GM10266 (cell line): ENCODE results near the gene TMEM128.
"Not testable (repeated sequence)": the region's sequence is repeated elsewhere in the genome, so short reads cannot be mapped to it uniquely, and the experiment has no call there.

ENCODE experiments used
- DNase-seq: peaks from one replicate; pipeline ENCODE4 v3.0.0; 2012; ENCODE audit errors: extremely low spot score
- TF ChIP-seq, protein P1 (sequence below): IDR thresholded peaks from 2 replicates; pipeline ENCODE4 v1.5.1; 2012; ENCODE audit warnings: mild to moderate bottlenecking, low read depth; ENCODE audit not compliant: control insufficient read depth, insufficient read depth; ENCODE audit errors: missing control alignments

Gene TMEM128

DNA sequence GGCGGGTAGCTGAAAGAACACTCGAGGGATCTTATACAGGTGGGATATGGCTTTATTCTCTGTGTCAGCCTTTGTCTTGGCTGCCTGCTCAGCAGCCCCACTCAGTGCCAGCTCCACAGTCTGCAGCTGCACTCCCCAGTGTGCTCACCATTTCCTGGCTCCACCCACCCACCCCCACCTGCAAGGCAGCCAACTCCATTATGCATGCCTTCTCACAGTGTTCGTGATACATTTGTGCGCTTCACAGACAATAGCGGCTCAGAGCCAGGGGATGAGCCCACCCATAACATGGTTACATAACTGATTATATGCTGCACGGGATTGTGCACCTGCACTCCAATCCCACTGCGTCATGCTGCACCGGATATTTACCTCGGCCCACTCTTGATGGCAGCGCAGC lies 8.8 kb upstream of the TMEM128 start:
- DNase-seq: no peak
- TF ChIP-seq, protein P1, sequence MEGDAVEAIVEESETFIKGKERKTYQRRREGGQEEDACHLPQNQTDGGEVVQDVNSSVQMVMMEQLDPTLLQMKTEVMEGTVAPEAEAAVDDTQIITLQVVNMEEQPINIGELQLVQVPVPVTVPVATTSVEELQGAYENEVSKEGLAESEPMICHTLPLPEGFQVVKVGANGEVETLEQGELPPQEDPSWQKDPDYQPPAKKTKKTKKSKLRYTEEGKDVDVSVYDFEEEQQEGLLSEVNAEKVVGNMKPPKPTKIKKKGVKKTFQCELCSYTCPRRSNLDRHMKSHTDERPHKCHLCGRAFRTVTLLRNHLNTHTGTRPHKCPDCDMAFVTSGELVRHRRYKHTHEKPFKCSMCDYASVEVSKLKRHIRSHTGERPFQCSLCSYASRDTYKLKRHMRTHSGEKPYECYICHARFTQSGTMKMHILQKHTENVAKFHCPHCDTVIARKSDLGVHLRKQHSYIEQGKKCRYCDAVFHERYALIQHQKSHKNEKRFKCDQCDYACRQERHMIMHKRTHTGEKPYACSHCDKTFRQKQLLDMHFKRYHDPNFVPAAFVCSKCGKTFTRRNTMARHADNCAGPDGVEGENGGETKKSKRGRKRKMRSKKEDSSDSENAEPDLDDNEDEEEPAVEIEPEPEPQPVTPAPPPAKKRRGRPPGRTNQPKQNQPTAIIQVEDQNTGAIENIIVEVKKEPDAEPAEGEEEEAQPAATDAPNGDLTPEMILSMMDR: no peak

DNA sequence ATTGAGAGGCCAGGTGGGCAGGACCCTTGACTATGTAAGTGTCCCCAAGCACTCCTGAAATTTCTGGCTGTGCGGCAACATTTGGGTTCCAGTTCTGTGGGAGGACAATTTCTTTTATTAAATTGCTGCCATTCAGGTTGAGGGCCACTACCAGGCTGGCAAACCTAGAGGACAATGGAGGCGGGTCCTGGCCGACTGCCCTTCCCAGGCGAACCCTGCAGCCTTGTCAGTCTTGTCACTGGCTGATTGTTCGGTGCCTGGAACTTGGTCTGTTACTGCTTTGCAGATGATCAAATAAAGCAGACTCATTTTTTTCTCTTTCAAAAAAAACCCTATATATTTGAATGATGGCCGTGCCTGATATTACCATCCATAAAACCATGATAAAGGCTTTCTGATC lies 6.6 kb upstream of the TMEM128 start:
- no peak for DNase-seq
- TF ChIP-seq, protein P1: no peak

DNA sequence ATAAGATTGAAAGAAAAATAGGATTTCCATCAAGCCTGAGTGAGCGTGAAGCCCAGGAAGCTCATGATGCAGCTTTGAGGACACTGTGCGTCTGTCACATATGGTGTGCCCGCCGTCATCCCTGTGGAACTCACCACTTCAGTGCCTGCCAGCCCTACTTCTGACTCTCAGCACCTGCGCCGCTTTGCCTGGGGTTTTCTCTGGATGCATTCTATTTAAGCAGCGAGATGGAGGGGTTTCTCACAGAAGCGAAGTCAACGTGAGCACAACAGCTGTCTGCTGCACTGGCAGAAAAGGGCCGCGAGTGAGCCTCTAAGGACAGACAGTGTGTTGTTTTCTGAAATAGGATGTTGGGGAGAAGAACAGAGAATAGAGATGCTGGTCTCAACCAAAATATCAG lies 6.2 kb upstream of the TMEM128 start:
- no peak for DNase-seq
- TF ChIP-seq, protein P1: no peak

DNA sequence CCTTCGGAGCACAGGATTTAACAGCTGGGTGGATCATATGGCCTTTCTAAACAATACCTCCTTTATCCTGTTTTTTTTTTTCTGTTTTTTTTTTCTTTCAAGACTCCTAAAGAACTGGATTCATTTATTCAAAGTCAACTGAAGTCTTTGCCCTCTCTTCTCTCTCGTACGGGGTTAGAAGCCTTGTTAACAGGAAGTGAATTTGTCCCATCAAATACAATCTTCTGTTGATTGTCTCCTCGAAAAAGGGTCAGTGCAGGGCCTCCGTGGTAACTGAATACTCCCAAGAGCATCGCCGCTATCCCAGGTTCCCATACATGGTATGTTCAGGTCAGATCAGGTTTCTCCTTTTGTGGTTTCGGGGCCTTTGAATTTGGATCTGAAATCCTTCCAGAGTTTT lies 1.8 kb upstream of the TMEM128 start:
- no peak for DNase-seq

DNA sequence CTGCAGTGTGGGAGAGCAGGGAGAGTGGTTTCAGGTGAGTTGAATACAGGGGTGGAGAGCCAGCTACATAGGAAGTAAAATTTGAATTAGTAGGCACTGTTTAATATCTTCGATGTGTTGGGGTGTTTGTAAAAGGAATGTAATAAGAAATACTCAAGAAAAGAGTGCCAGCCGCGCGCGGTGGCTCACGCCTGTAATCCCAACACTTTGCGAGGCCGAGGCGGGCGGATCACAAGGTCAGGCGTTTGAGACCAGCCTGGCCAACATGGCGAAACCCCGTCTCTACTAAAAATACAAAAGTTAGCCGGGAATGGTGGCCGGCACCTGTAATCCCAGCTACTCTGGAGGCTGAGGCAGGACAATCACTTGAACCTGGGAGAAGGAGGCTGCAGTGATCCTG lies 1.3 kb upstream of the TMEM128 start:
- DNase-seq: not testable (repeated sequence)

More for the DNA sequence above, 1.8 kb upstream of the TMEM128 start:
- TF ChIP-seq, protein P1: no peak

DNA sequence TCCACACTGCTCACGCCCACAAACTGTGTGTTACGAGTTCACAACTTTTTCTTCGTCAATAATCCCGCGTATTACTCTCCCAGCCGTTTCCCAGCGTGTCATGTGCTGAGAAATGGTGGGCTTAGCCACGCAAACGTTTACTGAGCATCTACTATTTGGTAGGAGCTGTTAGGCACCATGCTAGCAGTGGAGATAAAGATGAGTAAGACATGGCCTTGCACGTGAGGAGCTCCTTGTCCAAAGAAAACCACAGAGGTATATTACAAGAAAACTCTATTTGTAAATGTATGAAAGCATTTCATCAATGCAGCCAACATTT lies 821 bp upstream of the TMEM128 start:
- DNase-seq: no peak
- TF ChIP-seq, protein P1: no peak

DNA sequence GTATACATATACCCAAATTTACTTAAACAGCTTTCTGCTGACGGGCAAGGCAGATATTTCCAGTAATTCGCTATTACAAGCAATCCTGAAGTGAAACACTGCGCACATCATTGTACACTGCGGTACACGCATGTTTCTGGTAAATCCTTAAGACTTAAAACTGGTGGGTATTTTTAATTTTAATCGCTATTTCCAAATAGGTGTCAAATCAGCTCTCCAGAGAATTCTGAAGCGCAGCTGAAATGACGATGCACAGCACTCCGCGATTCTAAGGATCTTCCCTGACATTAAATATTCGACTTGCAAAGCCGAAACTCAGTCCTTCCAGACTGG lies 361 bp downstream of the TMEM128 start:
- TF ChIP-seq, protein P1: no peak
- DNase-seq: no peak

DNA sequence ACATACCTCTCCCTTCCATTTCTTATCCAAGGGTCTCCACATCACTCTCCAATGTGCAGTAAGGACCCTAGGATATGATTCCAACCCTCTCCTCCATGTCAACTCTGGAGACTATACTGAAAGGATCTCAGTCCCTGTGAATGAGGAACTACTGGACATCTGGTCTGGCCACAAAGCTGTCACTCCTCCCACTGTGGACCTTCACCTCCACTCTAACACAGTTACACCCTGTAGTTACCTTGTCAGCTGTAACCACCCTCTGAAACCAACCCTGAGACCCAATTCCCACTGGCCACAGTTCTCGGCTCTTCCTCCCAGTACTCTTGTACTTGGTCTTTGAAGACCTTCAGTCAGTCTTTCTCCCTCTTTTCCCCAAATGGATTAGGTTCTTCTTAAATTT lies 2.9 kb downstream of the TMEM128 start:
- TF ChIP-seq, protein P1: no peak
- no peak for DNase-seq

DNA sequence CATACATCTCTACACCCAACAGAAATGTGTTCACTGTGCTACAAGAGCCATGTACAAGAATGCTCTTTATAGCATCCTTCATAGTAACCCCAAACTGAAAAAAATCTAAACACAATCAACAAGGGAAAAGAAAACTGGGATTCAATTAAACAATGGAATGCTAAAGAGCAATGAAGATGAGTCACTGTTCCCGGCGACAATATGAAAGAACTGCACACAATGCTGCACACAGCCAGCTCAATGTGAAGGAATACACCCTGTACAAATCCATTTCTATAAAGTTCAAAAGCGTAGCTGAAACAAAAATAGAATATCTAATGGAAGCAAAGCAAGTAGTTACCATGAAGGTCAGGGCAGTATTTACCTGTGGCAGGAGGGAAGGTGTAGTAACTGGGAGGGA lies 8.5 kb downstream of the TMEM128 start:
- not testable (repeated sequence) for DNase-seq
